IMR-90 (cell line): ENCODE measurements around the gene SMC2. TPM values are rescaled to one million over a fixed set of nuclear protein-coding genes. Genes with fewer than 3 reads are reported as not detected.

ENCODE experiments used
- ATAC-seq: fragments of 200-7000 bp; cut with Tn5 transposase; 2 replicates; pipeline ENCODE4 v1.9.1; 2020; ENCODE audit warnings: low read depth, mild to moderate bottlenecking, moderate library complexity
- BruUV-seq: library from RNA; stranded (reverse); fragments of 400-500 nt; replicated peaks from 2 replicates; lab custom pipeline; 2021; lab: Mats Ljungman, UMichigan
- CTCF ChIA-PET: fragments of 300-600 bp; formaldehyde crosslinking; extraction: SDS; loops from one replicate; lab custom pipeline; 2021; ENCODE audit warnings: antibody characterized with exemption; lab: Yijun Ruan, JAX
- POLR2A ChIA-PET: fragments of 300-600 bp; sonication (Branson Sonifier 250); formaldehyde crosslinking; loops from one replicate; lab custom pipeline; 2022; ENCODE audit warnings: antibody characterized with exemption; ENCODE audit not compliant: unreplicated experiment; lab: Charles Lee
- DNase-seq: peaks from one replicate; pipeline ENCODE4 v3.0.0; 2013
- H2AFZ ChIP-seq: replicated peaks from 2 replicates; pipeline ENCODE3; 2013; ENCODE audit warnings: low read length, mild to moderate bottlenecking; ENCODE audit not compliant: poor library complexity
- H2AK5ac ChIP-seq: 2 replicates; pipeline ENCODE4 v1.6.1; 2013; ENCODE audit warnings: low read depth, low read length, inconsistent platforms
- H2AK9ac ChIP-seq: replicated peaks from 2 replicates; pipeline ENCODE3; 2013; ENCODE audit warnings: mild to moderate bottlenecking, low read depth, low read length, moderate library complexity; ENCODE audit not compliant: poor library complexity
- H2BK120ac ChIP-seq: 2 replicates; pipeline ENCODE4 v1.6.1; 2013; ENCODE audit warnings: low read depth, low read length, inconsistent platforms
- H2BK15ac ChIP-seq: 3 replicates; pipeline ENCODE4 v1.6.1; 2013; ENCODE audit warnings: low read depth, low read length, inconsistent platforms
- H2BK20ac ChIP-seq: 2 replicates; pipeline ENCODE4 v1.6.1; 2013; ENCODE audit warnings: low read depth, mild to moderate bottlenecking, inconsistent platforms, low read length, moderate library complexity
- H2BK5ac ChIP-seq: 2 replicates; pipeline ENCODE4 v1.6.1; 2013; ENCODE audit warnings: mild to moderate bottlenecking, low read depth, low read length, inconsistent platforms; ENCODE audit not compliant: poor library complexity, severe bottlenecking
- H3K14ac ChIP-seq: replicated peaks from 2 replicates; pipeline ENCODE4 v1.6.1; 2013; ENCODE audit warnings: low read depth, low read length, inconsistent platforms
- H3K18ac ChIP-seq: 2 replicates; pipeline ENCODE4 v1.6.1; 2013; ENCODE audit warnings: low read depth, low read length, control low read depth
- H3K23ac ChIP-seq: 2 replicates; pipeline ENCODE4 v1.6.1; 2013; ENCODE audit warnings: low read depth, low read length, inconsistent platforms
- H3K27ac ChIP-seq: 2 replicates; pipeline ENCODE4 v1.5.1; 2013; ENCODE audit warnings: mild to moderate bottlenecking, control low read depth, low read length; ENCODE audit not compliant: insufficient read depth
- H3K27me3 ChIP-seq: 2 replicates; pipeline ENCODE4 v1.6.1; 2013; ENCODE audit warnings: low read length; ENCODE audit not compliant: control insufficient read depth, insufficient read depth
- H3K36me3 ChIP-seq: 2 replicates; pipeline ENCODE4 v1.6.1; 2013; ENCODE audit warnings: low read length, mixed read lengths; ENCODE audit not compliant: control insufficient read depth, insufficient read depth
- H3K4ac ChIP-seq: 2 replicates; pipeline ENCODE4 v1.6.1; 2013; ENCODE audit warnings: low read depth, low read length, inconsistent platforms
- H3K4me1 ChIP-seq: 2 replicates; pipeline ENCODE4 v1.6.1; 2013; ENCODE audit warnings: low read length, mixed read lengths; ENCODE audit not compliant: control insufficient read depth, insufficient read depth
- H3K4me2 ChIP-seq: 2 replicates; pipeline ENCODE4 v1.6.1; 2013; ENCODE audit warnings: low read depth, mild to moderate bottlenecking, control low read depth, low read length, moderate library complexity
- H3K4me3 ChIP-seq: 2 replicates; pipeline ENCODE4 v1.5.1; 2013; ENCODE audit warnings: low read depth, mild to moderate bottlenecking, control low read depth, low read length, moderate library complexity; ENCODE audit not compliant: insufficient read depth
- H3K56ac ChIP-seq: 2 replicates; pipeline ENCODE4 v1.6.1; 2013; ENCODE audit warnings: low read length, inconsistent platforms; ENCODE audit not compliant: insufficient read depth; ENCODE audit errors: extremely low read depth
- H3K79me1 ChIP-seq, 2 experiments: 2 replicates each; pipeline ENCODE4 v1.6.1; 2013; ENCODE audit warnings: low read length in 2 of 2, inconsistent platforms in 1 of 2, low read depth in 1 of 2
- H3K9ac ChIP-seq: 2 replicates; pipeline ENCODE4 v1.6.1; 2013; ENCODE audit warnings: low read depth, low read length, control low read depth
- H3K9me1 ChIP-seq: 2 replicates; pipeline ENCODE4 v1.6.1; 2013; ENCODE audit warnings: low read length, inconsistent platforms; ENCODE audit not compliant: insufficient read depth
- H3K9me3 ChIP-seq: 2 replicates; pipeline ENCODE4 v1.6.1; 2013; ENCODE audit warnings: low read length; ENCODE audit not compliant: control insufficient read depth, insufficient read depth
- H4K20me1 ChIP-seq: 2 replicates; pipeline ENCODE4 v1.6.1; 2013; ENCODE audit warnings: low read length, inconsistent platforms; ENCODE audit not compliant: insufficient read depth
- H4K5ac ChIP-seq: 2 replicates; pipeline ENCODE4 v1.6.1; 2013; ENCODE audit warnings: mild to moderate bottlenecking, low read depth, low read length, control low read depth
- H4K8ac ChIP-seq, 2 experiments: 2 replicates each; pipeline ENCODE4 v1.6.1; 2013; ENCODE audit warnings: low read depth in 2 of 2, low read length in 2 of 2, control low read depth in 1 of 2, inconsistent platforms in 1 of 2
- H4K91ac ChIP-seq: 2 replicates; pipeline ENCODE4 v1.6.1; 2013; ENCODE audit warnings: low read depth, low read length, inconsistent platforms; ENCODE audit not compliant: insufficient read depth
- BHLHE40 ChIP-seq: fragments of 150-350 bp; IDR thresholded peaks from 2 replicates; pipeline ENCODE4 v1.6.1; 2016; ENCODE audit warnings: mild to moderate bottlenecking, low read depth, low read length
- CEBPB ChIP-seq: IDR thresholded peaks from 2 replicates; pipeline ENCODE4 v1.6.1; 2012; ENCODE audit warnings: low read depth, low read length, improper control_type of control experiment
- CHD1 ChIP-seq: IDR thresholded peaks from 2 replicates; pipeline ENCODE4 v1.6.1; 2012; ENCODE audit warnings: low read depth, low read length, improper control_type of control experiment
- ELK1 ChIP-seq: fragments of 150-350 bp; IDR thresholded peaks from 2 replicates; pipeline ENCODE4 v1.6.1; 2016; ENCODE audit warnings: low read depth, mild to moderate bottlenecking, low read length, moderate library complexity, borderline replicate concordance
- FOS ChIP-seq: fragments of 150-350 bp; IDR thresholded peaks from 2 replicates; pipeline ENCODE4 v1.6.1; 2016; ENCODE audit warnings: low read depth, low read length
- MAFK ChIP-seq: IDR thresholded peaks from 2 replicates; pipeline ENCODE4 v1.6.1; 2012; ENCODE audit warnings: low read depth, low read length, improper control_type of control experiment
- MAZ ChIP-seq: IDR thresholded peaks from 2 replicates; pipeline ENCODE4 v1.6.1; 2012; ENCODE audit warnings: low read depth, mild to moderate bottlenecking, low read length, improper control_type of control experiment, moderate library complexity, borderline replicate concordance
- MXI1 ChIP-seq: IDR thresholded peaks from 2 replicates; pipeline ENCODE4 v1.6.1; 2012; ENCODE audit warnings: low read depth, mild to moderate bottlenecking, low read length, moderate library complexity, borderline replicate concordance
- NFE2L2 ChIP-seq: fragments of 150-350 bp; IDR thresholded peaks from 2 replicates; pipeline ENCODE4 v1.6.1; 2016; ENCODE audit warnings: low read depth, mild to moderate bottlenecking, low read length
- POLR2A ChIP-seq: IDR thresholded peaks from 2 replicates; pipeline ENCODE4 v1.6.1; 2012; ENCODE audit warnings: mild to moderate bottlenecking, low read depth, low read length
- RAD21 ChIP-seq: IDR thresholded peaks from 2 replicates; pipeline ENCODE4 v1.6.1; 2012; ENCODE audit warnings: low read length, improper control_type of control experiment
- RCOR1 ChIP-seq: IDR thresholded peaks from 2 replicates; pipeline ENCODE4 v1.6.1; 2012; ENCODE audit warnings: mild to moderate bottlenecking, low read length, improper control_type of control experiment; ENCODE audit not compliant: insufficient replicate concordance
- RFX5 ChIP-seq: IDR thresholded peaks from 2 replicates; pipeline ENCODE4 v1.8.0; 2012; ENCODE audit warnings: low read depth, mild to moderate bottlenecking, low read length, moderate library complexity
- SMC3 ChIP-seq: fragments of 150-350 bp; IDR thresholded peaks from 2 replicates; pipeline ENCODE4 v1.6.1; 2016; ENCODE audit warnings: low read depth, mild to moderate bottlenecking, antibody characterized with exemption, low read length, moderate library complexity
- WGBS, 2 experiments: methylation state at CpG; one replicate each; pipeline versions ENCODE4 v1.1.5 to v1.1.7; 2013; ENCODE audit warnings: missing lambda C conversion rate in 2 of 2; ENCODE audit not compliant: insufficient read length in 1 of 2; ENCODE audit errors: extremely low coverage in 2 of 2; 5-methylcytosine and 5-hydroxymethylcytosine counted together
- dilution Hi-C: fragments of 300-500 bp; cut with HindIII; formaldehyde crosslinking; loops from one replicate; pipeline ENCODE4 v1.14.3; 2018; ENCODE audit warnings: low sequenced_read_pairs; ENCODE audit not compliant: unreplicated experiment
- in situ Hi-C: fragments of 300-500 bp; cut with MboI; formaldehyde crosslinking; loops from 3 replicates; pipeline ENCODE4 v1.14.3; 2019; ENCODE audit warnings: low sequenced_read_pairs, inconsistent platforms, mixed read lengths
- intact Hi-C: fragments of 100-400 bp; cut with micrococcal nuclease; formaldehyde crosslinking; loops from 2 replicates; pipeline ENCODE4 v1.10.0; 2022
- polyA plus RNA-seq, 3 experiments: library from polyadenylated mRNA; depleted of rRNA; stranded (reverse); fragments of >200 nt; gene quantifications; 2 replicates each; pipeline ENCODE4 v1.2.3, GENCODE V29; 2012; ENCODE audit warnings: low replicate concordance in 1 of 3
- total RNA-seq: library from RNA; depleted of rRNA; stranded (reverse); fragments of >200 nt; gene quantifications from 2 replicates; pipeline ENCODE4 v1.2.3, GENCODE V29; 2012
- TF ChIP-seq, protein P1 (sequence below): fragments of 150-350 bp; IDR thresholded peaks from 2 replicates; pipeline ENCODE4 v1.6.1; 2017; ENCODE audit warnings: mild to moderate bottlenecking, antibody characterized with exemption, low read length, low read depth
- TF ChIP-seq, protein P2 (sequence below): conservative IDR thresholded peaks from 2 replicates; pipeline ENCODE4 v1.5.1; 2012; ENCODE audit warnings: mild to moderate bottlenecking, low read depth, low read length, improper control_type of control experiment

SMC2 gene
- total and polyA plus RNA-seq, 2 of the 4 experiments (the other 2 are of a cell fraction) = 4.9 to 12.4 TPM

GRCh38 chr9:104090578-104090977 is 3.5 kb upstream of the SMC2 start:
- no peak overlapping the region for H3K4me2 ChIP-seq
- POLR2A ChIA-PET = no interaction called here
- H2BK5ac ChIP-seq = no peak overlapping the region
- H3K4me1 ChIP-seq = peaks cover 3% of the 10 kb centered on the region
- H2AFZ ChIP-seq = no peak overlapping the region
- no peak overlapping the region for H2AK9ac ChIP-seq
- H3K27ac ChIP-seq = no peak overlapping the region
- no peak overlapping the region for H3K56ac ChIP-seq
- H2BK120ac ChIP-seq = no peak overlapping the region
- CTCF ChIA-PET = interaction anchor here (0.6 to 0.9 kb wide), 2 partner anchors 44 to 1047 kb away, joined by 3 read pairs; no protein-coding TSS in a partner anchor
- H2BK15ac ChIP-seq = no peak overlapping the region
- no peak overlapping the region for H2AK5ac ChIP-seq
- in situ Hi-C loops (no loop called here), dilution Hi-C loops (no loop called here), intact Hi-C loops (loop anchor here (5.0 kb wide), 1 partner anchor 657 kb away; the partner anchor contains the start of gene NIPSNAP3A)
- H3K18ac ChIP-seq = no peak overlapping the region
- no peaks in the 10 kb centered on the region for H3K9me3 ChIP-seq
- no peaks in the 10 kb centered on the region for H3K27me3 ChIP-seq
- H3K14ac ChIP-seq = no peak overlapping the region
- no peak overlapping the region for H2BK20ac ChIP-seq
- WGBS, 2 experiments = no CpG with 5 or more reads among the region's 2 CpGs
- H3K9me1 ChIP-seq = no peaks in the 10 kb centered on the region; the same call in 1 of the 2 replicates
- TF ChIP-seq RCOR1 (no peak), POLR2A (no peak), FOS (no peak), CEBPB (no peak), ELK1 (no peak), CHD1 (no peak), MAZ (no peak), NFE2L2 (no peak), RFX5 (no peak), SMC3 (no peak), MAFK (no peak), MXI1 (no peak), BHLHE40 (no peak), RAD21 (no peak)
- TF ChIP-seq, protein P1, sequence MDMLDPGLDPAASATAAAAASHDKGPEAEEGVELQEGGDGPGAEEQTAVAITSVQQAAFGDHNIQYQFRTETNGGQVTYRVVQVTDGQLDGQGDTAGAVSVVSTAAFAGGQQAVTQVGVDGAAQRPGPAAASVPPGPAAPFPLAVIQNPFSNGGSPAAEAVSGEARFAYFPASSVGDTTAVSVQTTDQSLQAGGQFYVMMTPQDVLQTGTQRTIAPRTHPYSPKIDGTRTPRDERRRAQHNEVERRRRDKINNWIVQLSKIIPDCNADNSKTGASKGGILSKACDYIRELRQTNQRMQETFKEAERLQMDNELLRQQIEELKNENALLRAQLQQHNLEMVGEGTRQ = no peak
- TF ChIP-seq, protein P2, sequence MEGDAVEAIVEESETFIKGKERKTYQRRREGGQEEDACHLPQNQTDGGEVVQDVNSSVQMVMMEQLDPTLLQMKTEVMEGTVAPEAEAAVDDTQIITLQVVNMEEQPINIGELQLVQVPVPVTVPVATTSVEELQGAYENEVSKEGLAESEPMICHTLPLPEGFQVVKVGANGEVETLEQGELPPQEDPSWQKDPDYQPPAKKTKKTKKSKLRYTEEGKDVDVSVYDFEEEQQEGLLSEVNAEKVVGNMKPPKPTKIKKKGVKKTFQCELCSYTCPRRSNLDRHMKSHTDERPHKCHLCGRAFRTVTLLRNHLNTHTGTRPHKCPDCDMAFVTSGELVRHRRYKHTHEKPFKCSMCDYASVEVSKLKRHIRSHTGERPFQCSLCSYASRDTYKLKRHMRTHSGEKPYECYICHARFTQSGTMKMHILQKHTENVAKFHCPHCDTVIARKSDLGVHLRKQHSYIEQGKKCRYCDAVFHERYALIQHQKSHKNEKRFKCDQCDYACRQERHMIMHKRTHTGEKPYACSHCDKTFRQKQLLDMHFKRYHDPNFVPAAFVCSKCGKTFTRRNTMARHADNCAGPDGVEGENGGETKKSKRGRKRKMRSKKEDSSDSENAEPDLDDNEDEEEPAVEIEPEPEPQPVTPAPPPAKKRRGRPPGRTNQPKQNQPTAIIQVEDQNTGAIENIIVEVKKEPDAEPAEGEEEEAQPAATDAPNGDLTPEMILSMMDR = no peak
- peaks cover 16 to 22% of the 10 kb centered on the region in 2 experiments; a peak in 3 of 4 replicates for H3K79me1 ChIP-seq
- no peaks in the 10 kb centered on the region for H3K36me3 ChIP-seq
- BruUV-seq = no TSS peak
- H4K8ac ChIP-seq = no peak overlapping the region
- H4K5ac ChIP-seq = no peak overlapping the region
- H3K4ac ChIP-seq = no peak overlapping the region
- no peak overlapping the region for H3K4me3 ChIP-seq
- ATAC-seq (no peak), DNase-seq (no peak)
- H4K91ac ChIP-seq = no peak overlapping the region
- no peak overlapping the region for H3K23ac ChIP-seq
- H4K20me1 ChIP-seq = no peaks in the 10 kb centered on the region
- no peak overlapping the region for H3K9ac ChIP-seq
